ENCODE data around the gene PLCB4. TPM values are rescaled to one million over a fixed set of nuclear protein-coding genes. Genes with fewer than 3 reads are reported as not detected.

PLCB4 gene
- total RNA-seq, 2 experiments from 2014 or later, result not detected

- TF ChIP-seq CTCF (conservative IDR thresholded peaks at IDR 0.05; ENCODE audit: low read length), result no peak
- no peak for TF ChIP-seq EZH2phosphoT487 (IDR thresholded peaks at IDR 0.05; ENCODE audit: borderline replicate concordance, low read depth, low read length)
- H2AFZ ChIP-seq (ENCODE audit: low read length), result no peak overlapping the region
- no peaks in the 10 kb centered on the region for H3K79me2 ChIP-seq (ENCODE audit: insufficient read depth, low read depth, low read length)
- ChIA-PET CTCF (ENCODE audit: unreplicated experiment) (no interaction called here), POLR2A (interaction anchor here (0.6 to 1.4 kb wide), 2 partner anchors 9 to 31 kb away, joined by 3 to 5 read pairs; no protein-coding TSS in a partner anchor)
- no peaks in the 10 kb centered on the region for H3K9me2 ChIP-seq (ENCODE audit: insufficient read depth, low read length)
- H3K27ac ChIP-seq (ENCODE audit: low read depth, low read length, poor library complexity, severe bottlenecking), result no peak overlapping the region
- no peaks in the 10 kb centered on the region for H4K20me1 ChIP-seq (ENCODE audit: insufficient read depth, low read length)
- H3K4me3 ChIP-seq (ENCODE audit: low read depth, low read length, poor library complexity, severe bottlenecking), result no peak overlapping the region
- H3K4me1 ChIP-seq (ENCODE audit: insufficient read depth, low read length, poor library complexity, severe bottlenecking), result no peaks in the 10 kb centered on the region
- intact Hi-C loops (cut with micrococcal nuclease; ENCODE audit: unreplicated experiment), result no loop called here
- no peaks in the 10 kb centered on the region for H3K36me3 ChIP-seq (ENCODE audit: insufficient read depth, low read length)
- BruUV-seq (replicated peaks), result no TSS peak
- DNase-seq (ENCODE audit: low spot score), result no peak
- no peaks in the 10 kb centered on the region for H3K9me3 ChIP-seq (ENCODE audit: low read length)
- no peak overlapping the region for H3K4me2 ChIP-seq (ENCODE audit: low read length)
Observed at GRCh38 chr20:9108260-9108659, 39.4 kb downstream of the PLCB4 start.

- no TSS peak for BruUV-seq (replicated peaks)
- DNase-seq (ENCODE audit: low spot score), result no peak
- Histone ChIP-seq H2AFZ (ENCODE audit: low read length) (no peak overlapping the region), H3K4me1 (ENCODE audit: insufficient read depth, low read length, poor library complexity, severe bottlenecking) (no peaks in the 10 kb centered on the region), H3K4me2 (ENCODE audit: low read length) (no peak overlapping the region), H3K36me3 (ENCODE audit: insufficient read depth, low read length) (no peaks in the 10 kb centered on the region), H3K79me2 (ENCODE audit: insufficient read depth, low read depth, low read length) (no peaks in the 10 kb centered on the region), H4K20me1 (ENCODE audit: insufficient read depth, low read length) (no peaks in the 10 kb centered on the region), H3K27ac (ENCODE audit: low read depth, low read length, poor library complexity, severe bottlenecking) (no peak overlapping the region), H3K9me3 (ENCODE audit: low read length) (no peaks in the 10 kb centered on the region), H3K9me2 (ENCODE audit: insufficient read depth, low read length) (no peaks in the 10 kb centered on the region), H3K4me3 (ENCODE audit: low read depth, low read length, poor library complexity, severe bottlenecking) (no peak overlapping the region)
- ChIA-PET CTCF (ENCODE audit: unreplicated experiment) (no interaction called here), POLR2A (interaction anchor here (0.7 to 1.1 kb wide), 3 partner anchors 13 to 355 kb away, joined by 3 to 4 read pairs (median 3); no protein-coding TSS in a partner anchor)
- TF ChIP-seq CTCF (conservative IDR thresholded peaks at IDR 0.05; ENCODE audit: low read length) (no peak), EZH2phosphoT487 (IDR thresholded peaks at IDR 0.05; ENCODE audit: borderline replicate concordance, low read depth, low read length) (no peak)
- intact Hi-C loops (cut with micrococcal nuclease; ENCODE audit: unreplicated experiment), result no loop called here
Observed at GRCh38 chr20:9109566-9109965, 40.7 kb downstream of the PLCB4 start.

- Histone ChIP-seq H3K4me1 (ENCODE audit: insufficient read depth, low read length, poor library complexity, severe bottlenecking) (no peaks in the 10 kb centered on the region), H3K27ac (ENCODE audit: low read depth, low read length, poor library complexity, severe bottlenecking) (no peak overlapping the region), H2AFZ (ENCODE audit: low read length) (no peak overlapping the region), H3K9me2 (ENCODE audit: insufficient read depth, low read length) (no peaks in the 10 kb centered on the region), H3K4me2 (ENCODE audit: low read length) (no peak overlapping the region), H3K36me3 (ENCODE audit: insufficient read depth, low read length) (no peaks in the 10 kb centered on the region), H4K20me1 (ENCODE audit: insufficient read depth, low read length) (no peaks in the 10 kb centered on the region), H3K79me2 (ENCODE audit: insufficient read depth, low read depth, low read length) (no peaks in the 10 kb centered on the region), H3K4me3 (ENCODE audit: low read depth, low read length, poor library complexity, severe bottlenecking) (no peak overlapping the region), H3K9me3 (ENCODE audit: low read length) (no peaks in the 10 kb centered on the region)
- intact Hi-C loops (cut with micrococcal nuclease; ENCODE audit: unreplicated experiment), result no loop called here
- no TSS peak for BruUV-seq (replicated peaks)
- POLR2A ChIA-PET, result no interaction called here
- DNase-seq (ENCODE audit: low spot score), result no peak
- TF ChIP-seq CTCF (conservative IDR thresholded peaks at IDR 0.05; ENCODE audit: low read length) (no peak), EZH2phosphoT487 (IDR thresholded peaks at IDR 0.05; ENCODE audit: borderline replicate concordance, low read depth, low read length) (no peak)
- CTCF ChIA-PET (ENCODE audit: unreplicated experiment), result no interaction called here
Observed at GRCh38 chr20:9110365-9110764, 41.5 kb downstream of the PLCB4 start.

Data from OCI-LY7 (cell line).